ENCODE measurements around the gene GLDC. TPM values are rescaled to one million over a fixed set of nuclear protein-coding genes. Genes with fewer than 3 reads are reported as not detected.
"Not testable (repeated sequence)": the region's sequence is repeated elsewhere in the genome, so short reads cannot be mapped to it uniquely, and the experiment has no call there.

GLDC gene
- total RNA-seq, 1 donor from 2014 or later: not detected

GRCh38 chr9:6646293-6646636 lies 736 bp upstream of the GLDC start:
- Histone ChIP-seq H3K36me3 (no peaks in the 10 kb centered on the region), H3K4me3 (peak overlapping the region; percentile 65), H3K9me3 (replicated peaks) (no peaks in the 10 kb centered on the region), H3K27me3 (ENCODE audit: low read depth) (peaks cover 95% of the 10 kb centered on the region), H3K27ac (replicated peaks) (no peak overlapping the region), H3K4me1 (peaks cover 21% of the 10 kb centered on the region)
- no peak for TF ChIP-seq CTCF (IDR thresholded peaks at IDR 0.05; ENCODE audit: borderline replicate concordance)
- intact Hi-C loops (cut with micrococcal nuclease): no loop called here
- no peak for DNase-seq

GRCh38 chr9:6645105-6645354 lies 499 bp downstream of the GLDC start:
- intact Hi-C loops (cut with micrococcal nuclease); DNase-seq; H3K9me3 ChIP-seq (replicated peaks); H3K27ac ChIP-seq (replicated peaks); H3K36me3 ChIP-seq: not testable (repeated sequence)
- peaks cover 88% of the 10 kb centered on the region for H3K27me3 ChIP-seq (ENCODE audit: low read depth)
- H3K4me1 ChIP-seq: peaks cover 21% of the 10 kb centered on the region
- H3K4me3 ChIP-seq: peak overlapping the region; percentile 65

- no peaks in the 10 kb centered on the region for H3K36me3 ChIP-seq
- no peak for TF ChIP-seq CTCF (IDR thresholded peaks at IDR 0.05; ENCODE audit: borderline replicate concordance)
- no peak for DNase-seq
- no peaks in the 10 kb centered on the region for H3K9me3 ChIP-seq (replicated peaks)
- intact Hi-C loops (cut with micrococcal nuclease): no loop called here
- peak overlapping the region; percentile 65 for H3K4me3 ChIP-seq
- peaks cover 83% of the 10 kb centered on the region for H3K27me3 ChIP-seq (ENCODE audit: low read depth)
- no peak overlapping the region for H3K27ac ChIP-seq (replicated peaks)
- H3K4me1 ChIP-seq: peaks cover 21% of the 10 kb centered on the region
These were observed 1.0 kb downstream of the GLDC start for GRCh38 chr9:6644346-6645104.

DNA sequence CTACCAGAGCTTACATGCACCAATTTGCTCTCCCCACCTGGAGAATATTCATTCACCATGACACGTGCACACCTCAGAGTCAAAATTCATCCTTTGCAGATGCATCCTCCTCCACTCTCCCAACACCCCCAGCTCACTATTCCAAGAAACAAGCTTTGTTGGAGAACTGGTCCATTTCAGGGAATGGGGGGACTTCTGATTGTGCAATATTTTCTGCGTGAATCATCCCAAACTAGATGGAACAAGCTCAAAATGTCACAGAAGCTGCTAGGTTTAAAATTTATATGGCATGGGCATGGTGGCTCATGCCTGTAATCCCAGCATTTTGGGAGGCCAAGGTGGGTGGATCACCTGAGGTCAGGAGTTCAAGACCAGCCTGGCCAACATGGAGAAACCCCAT lies 3.6 kb downstream of the GLDC start:
- no peak for DNase-seq
- intact Hi-C loops (cut with micrococcal nuclease): no loop called here
- Histone ChIP-seq H3K9me3 (replicated peaks) (no peaks in the 10 kb centered on the region), H3K27ac (replicated peaks) (no peak overlapping the region), H3K4me3 (no peak overlapping the region), H3K36me3 (no peaks in the 10 kb centered on the region), H3K4me1 (peaks cover 21% of the 10 kb centered on the region), H3K27me3 (ENCODE audit: low read depth) (peaks cover 82% of the 10 kb centered on the region)
- no peak for TF ChIP-seq CTCF (IDR thresholded peaks at IDR 0.05; ENCODE audit: borderline replicate concordance)

DNA sequence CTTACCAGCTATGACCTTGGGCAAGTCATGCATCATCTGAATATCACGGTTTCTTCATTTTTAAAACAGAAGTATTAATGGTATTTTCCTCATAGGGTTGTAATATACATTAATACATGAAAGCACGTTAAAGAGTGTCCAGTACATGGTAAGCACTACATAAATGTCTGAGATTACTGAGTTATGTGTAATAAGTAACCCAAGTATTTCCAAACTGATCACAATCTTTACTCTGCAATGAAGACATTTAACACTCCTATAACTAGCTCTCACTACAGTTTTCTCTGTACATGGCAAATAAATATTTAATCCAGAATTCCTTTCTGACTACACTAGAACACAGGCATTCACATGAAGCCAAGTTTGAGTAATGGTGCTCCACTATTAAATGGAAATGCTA lies 4.0 kb downstream of the GLDC start:
- Histone ChIP-seq H3K27ac (replicated peaks) (no peak overlapping the region), H3K27me3 (ENCODE audit: low read depth) (peaks cover 81% of the 10 kb centered on the region), H3K9me3 (replicated peaks) (no peaks in the 10 kb centered on the region), H3K36me3 (no peaks in the 10 kb centered on the region), H3K4me1 (peaks cover 21% of the 10 kb centered on the region), H3K4me3 (no peak overlapping the region)
- DNase-seq: no peak
- intact Hi-C loops (cut with micrococcal nuclease): no loop called here
- TF ChIP-seq CTCF (IDR thresholded peaks at IDR 0.05; ENCODE audit: borderline replicate concordance): no peak

- Histone ChIP-seq H3K27me3 (ENCODE audit: low read depth) (peaks cover 80% of the 10 kb centered on the region), H3K4me3 (no peak overlapping the region), H3K9me3 (replicated peaks) (no peaks in the 10 kb centered on the region), H3K4me1 (peaks cover 21% of the 10 kb centered on the region), H3K36me3 (no peaks in the 10 kb centered on the region), H3K27ac (replicated peaks) (no peak overlapping the region)
- intact Hi-C loops (cut with micrococcal nuclease): no loop called here
- no peak for DNase-seq
- TF ChIP-seq CTCF (IDR thresholded peaks at IDR 0.05; ENCODE audit: borderline replicate concordance): no peak
These were observed 4.5 kb downstream of the GLDC start for GRCh38 chr9:6641056-6641455.
